HepG2 (cell line): ENCODE results near the gene BICDL2. TPM values are rescaled to one million over a fixed set of nuclear protein-coding genes. Genes with fewer than 3 reads are reported as not detected.

ENCODE experiments used
- AGO2 ChIP-seq: fragments of 200-400 bp; formaldehyde crosslinking; optimal IDR thresholded peaks from 2 replicates; pipeline ENCODE3; 2017; ENCODE audit warnings: mild to moderate bottlenecking, low read depth, low read length, moderate library complexity
- ATM ChIP-seq: fragments of 450-650 bp; IDR thresholded peaks from 2 replicates; pipeline ENCODE4 v1.7.1; 2017; ENCODE audit warnings: mild to moderate bottlenecking, borderline replicate concordance
- BHLHE40 ChIP-seq: IDR thresholded peaks from 2 replicates; pipeline ENCODE4 v1.6.1; 2011; ENCODE audit warnings: low read length, improper control_type of control experiment
- CHCHD3 ChIP-seq: sonication (generic); formaldehyde crosslinking; IDR thresholded peaks from 2 replicates; pipeline ENCODE4 v1.8.0; 2022; ENCODE audit warnings: mild to moderate bottlenecking, missing genetic modification reagents, moderate library complexity
- DR1 ChIP-seq: sonication (generic); formaldehyde crosslinking; IDR thresholded peaks from 2 replicates; pipeline ENCODE4 v1.8.0; 2021; ENCODE audit warnings: mild to moderate bottlenecking, missing genetic modification reagents, inconsistent platforms
- MYC ChIP-seq: sonication (generic); formaldehyde crosslinking; IDR thresholded peaks from 2 replicates; pipeline ENCODE4 v1.9.0; 2021; ENCODE audit warnings: missing genetic modification reagents, borderline replicate concordance
- NPAS2 ChIP-seq: sonication (generic); formaldehyde crosslinking; IDR thresholded peaks from 2 replicates; pipeline ENCODE4 v1.8.0; 2022; ENCODE audit warnings: mild to moderate bottlenecking, missing genetic modification reagents, borderline replicate concordance
- REL ChIP-seq: sonication (generic); formaldehyde crosslinking; conservative IDR thresholded peaks from 2 replicates; pipeline ENCODE4 v1.8.0; 2022; ENCODE audit warnings: mild to moderate bottlenecking, missing genetic modification reagents, moderate library complexity
- REXO4 ChIP-seq: sonication (generic); formaldehyde crosslinking; IDR thresholded peaks from 2 replicates; pipeline ENCODE4 v1.8.0; 2022; ENCODE audit warnings: missing genetic modification reagents, mild to moderate bottlenecking, borderline replicate concordance
- RORA ChIP-seq: sonication (generic); formaldehyde crosslinking; IDR thresholded peaks from 2 replicates; pipeline ENCODE4 v1.5.0; 2020; ENCODE audit warnings: mild to moderate bottlenecking, missing genetic modification reagents, moderate library complexity
- STAG1 ChIP-seq: sonication (generic); formaldehyde crosslinking; IDR thresholded peaks from 2 replicates; pipeline ENCODE4 v1.4.0; 2020; ENCODE audit warnings: missing genetic modification reagents
- TGIF2 ChIP-seq: IDR thresholded peaks from 2 replicates; pipeline ENCODE4 v1.6.1; 2016; ENCODE audit warnings: control low read depth, missing compliant biosample characterization
- TRIM24 ChIP-seq: sonication (generic); formaldehyde crosslinking; IDR thresholded peaks from 2 replicates; pipeline ENCODE4 v1.8.0; 2022; ENCODE audit warnings: mild to moderate bottlenecking, missing genetic modification reagents
- ZBTB21 ChIP-seq: sonication (generic); formaldehyde crosslinking; IDR thresholded peaks from 2 replicates; pipeline ENCODE4 v1.4.0; 2020; ENCODE audit warnings: missing genetic modification reagents
- ZFP36L1 ChIP-seq: sonication (generic); formaldehyde crosslinking; IDR thresholded peaks from 2 replicates; pipeline ENCODE4 v1.8.0; 2022; ENCODE audit warnings: mild to moderate bottlenecking, missing genetic modification reagents, moderate library complexity
- ZFX ChIP-seq: sonication (generic); formaldehyde crosslinking; IDR thresholded peaks from 2 replicates; pipeline ENCODE4 v1.4.0; 2020; ENCODE audit warnings: mild to moderate bottlenecking, low read depth, missing genetic modification reagents, moderate library complexity
- ZNF160 ChIP-seq: sonication (generic); formaldehyde crosslinking; IDR thresholded peaks from 2 replicates; pipeline ENCODE4 v1.8.0; 2022; ENCODE audit warnings: mild to moderate bottlenecking, inconsistent platforms, missing genetic modification reagents
- ZNF20 ChIP-seq: sonication (generic); formaldehyde crosslinking; IDR thresholded peaks from 2 replicates; pipeline ENCODE4 v1.4.0; 2020; ENCODE audit warnings: mild to moderate bottlenecking, moderate library complexity, missing genetic modification reagents
- ZNF224 ChIP-seq: sonication (generic); formaldehyde crosslinking; IDR thresholded peaks from 2 replicates; pipeline ENCODE4 v1.5.0; 2020; ENCODE audit warnings: mild to moderate bottlenecking, missing genetic modification reagents
- ZNF543 ChIP-seq: sonication (generic); formaldehyde crosslinking; IDR thresholded peaks from 2 replicates; pipeline ENCODE4 v1.4.0; 2020; ENCODE audit warnings: mild to moderate bottlenecking, missing genetic modification reagents
- ZNF670 ChIP-seq: sonication (generic); formaldehyde crosslinking; IDR thresholded peaks from 2 replicates; pipeline ENCODE4 v1.8.0; 2022; ENCODE audit warnings: mild to moderate bottlenecking, missing genetic modification reagents, borderline replicate concordance
- ZNF766 ChIP-seq: sonication (generic); formaldehyde crosslinking; IDR thresholded peaks from 2 replicates; pipeline ENCODE4 v1.5.0; 2020; ENCODE audit warnings: missing genetic modification reagents, borderline replicate concordance
- polyA plus RNA-seq, 8 experiments: library from polyadenylated mRNA; depleted of rRNA in 3 of 8; stranded (reverse) in 7 of 8; unstranded in 1 of 8; fragments of >200 nt; fragmentation: Illumina TruSeq in 4 of 8; extraction: Trizol in 4 of 8; gene quantifications; 2 replicates each; pipeline versions ENCODE4 v1.2.1 to v1.2.3, GENCODE V29; 2011 to 2016; ENCODE audit warnings: low read depth in 4 of 8, missing spikeins in 1 of 8, mixed read lengths in 1 of 8; ENCODE audit not compliant: insufficient read depth in 1 of 8
- total RNA-seq, 5 experiments: library from RNA; depleted of rRNA; stranded (reverse); fragments of >200 nt; fragmentation: Illumina TruSeq; extraction: Trizol; gene quantifications; 2 replicates each; pipeline ENCODE4 v1.2.3, GENCODE V29; 2016; ENCODE audit warnings: low read depth in 1 of 5
- TF ChIP-seq, protein P1 (sequence below): sonication (generic); formaldehyde crosslinking; IDR thresholded peaks from 2 replicates; pipeline ENCODE4 v1.5.0; 2020; ENCODE audit warnings: mild to moderate bottlenecking, missing genetic modification reagents, borderline replicate concordance
- TF ChIP-seq, protein P2 (sequence below): sonication (generic); IDR thresholded peaks from 2 replicates; pipeline ENCODE4 v1.6.1; 2016; ENCODE audit warnings: low read depth, borderline replicate concordance
- TF ChIP-seq, protein P3 (sequence below): sonication (generic); formaldehyde crosslinking; IDR thresholded peaks from 2 replicates; pipeline ENCODE4 v1.8.0; 2022; ENCODE audit warnings: mild to moderate bottlenecking, missing genetic modification reagents

The BICDL2 gene
- total and polyA plus RNA-seq, 2 of the 13 experiments (the other 11 are each of a cell fraction or from before 2014, with no cell fraction given): 0.12 TPM; not detected in 1

DNA sequence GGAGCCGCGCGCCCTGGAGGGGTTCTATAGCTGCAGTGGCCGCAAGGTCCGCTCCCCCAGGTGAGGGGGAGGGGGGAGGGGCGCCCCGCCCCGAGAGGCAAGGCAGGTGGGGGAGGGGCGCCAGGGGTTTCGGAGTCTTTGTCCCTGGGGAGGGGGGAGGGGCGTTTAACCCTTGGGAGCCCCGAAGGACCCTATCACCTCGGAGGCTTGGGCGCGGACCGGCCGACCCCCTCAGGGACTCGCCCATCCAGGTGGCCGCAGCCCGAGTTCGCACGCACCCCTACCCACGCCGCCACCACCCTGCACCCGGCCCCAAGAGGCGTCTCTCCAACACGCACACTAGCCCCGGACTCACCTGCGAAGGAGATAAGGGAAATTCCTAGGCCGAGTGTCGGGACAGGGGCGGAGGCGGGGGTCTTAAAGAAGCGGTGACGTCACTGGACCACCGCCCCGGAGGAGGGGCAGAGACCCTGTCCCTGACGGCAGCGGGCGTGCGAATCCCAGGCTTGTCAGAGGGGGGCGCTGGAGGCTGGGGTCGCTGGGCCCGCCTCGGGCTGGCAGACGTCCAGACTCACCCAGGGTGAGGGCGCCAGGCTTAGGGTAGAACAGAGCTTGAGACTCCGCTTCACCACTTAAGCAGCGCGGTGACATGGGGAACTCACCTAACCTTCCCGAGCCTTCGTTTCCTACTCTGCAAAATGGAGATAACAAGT, 18.8 kb downstream of the BICDL2 start, which contains the start of gene CLDN6 (continued):
- TF ChIP-seq ZNF160 (CRISPR knock-in tag) (no peak), ZNF670 (CRISPR knock-in tag) (no peak), DR1 (CRISPR knock-in tag) (no peak), AGO2 (no peak), BHLHE40 (no peak), ZFP36L1 (no peak), TRIM24 (CRISPR knock-in tag) (no peak), ZFX (CRISPR knock-in tag) (no peak; the same call in 1 of the 2 replicates), STAG1 (CRISPR knock-in tag) (peak; percentile 37; the same call in 1 of the 2 replicates), ATM (no peak), ZNF20 (CRISPR knock-in tag) (no peak), MYC (CRISPR knock-in tag) (peak; percentile 25; the same call in 1 of the 2 replicates), CHCHD3 (CRISPR knock-in tag) (no peak), NPAS2 (no peak), TGIF2 (CRISPR knock-in tag) (no peak), ZNF766 (CRISPR knock-in tag) (no peak), RORA (no peak), REL (CRISPR knock-in tag) (no peak), REXO4 (CRISPR knock-in tag) (no peak), ZBTB21 (CRISPR knock-in tag) (no peak), ZNF224 (CRISPR knock-in tag) (no peak), ZNF543 (no peak)
- TF ChIP-seq, protein P1, sequence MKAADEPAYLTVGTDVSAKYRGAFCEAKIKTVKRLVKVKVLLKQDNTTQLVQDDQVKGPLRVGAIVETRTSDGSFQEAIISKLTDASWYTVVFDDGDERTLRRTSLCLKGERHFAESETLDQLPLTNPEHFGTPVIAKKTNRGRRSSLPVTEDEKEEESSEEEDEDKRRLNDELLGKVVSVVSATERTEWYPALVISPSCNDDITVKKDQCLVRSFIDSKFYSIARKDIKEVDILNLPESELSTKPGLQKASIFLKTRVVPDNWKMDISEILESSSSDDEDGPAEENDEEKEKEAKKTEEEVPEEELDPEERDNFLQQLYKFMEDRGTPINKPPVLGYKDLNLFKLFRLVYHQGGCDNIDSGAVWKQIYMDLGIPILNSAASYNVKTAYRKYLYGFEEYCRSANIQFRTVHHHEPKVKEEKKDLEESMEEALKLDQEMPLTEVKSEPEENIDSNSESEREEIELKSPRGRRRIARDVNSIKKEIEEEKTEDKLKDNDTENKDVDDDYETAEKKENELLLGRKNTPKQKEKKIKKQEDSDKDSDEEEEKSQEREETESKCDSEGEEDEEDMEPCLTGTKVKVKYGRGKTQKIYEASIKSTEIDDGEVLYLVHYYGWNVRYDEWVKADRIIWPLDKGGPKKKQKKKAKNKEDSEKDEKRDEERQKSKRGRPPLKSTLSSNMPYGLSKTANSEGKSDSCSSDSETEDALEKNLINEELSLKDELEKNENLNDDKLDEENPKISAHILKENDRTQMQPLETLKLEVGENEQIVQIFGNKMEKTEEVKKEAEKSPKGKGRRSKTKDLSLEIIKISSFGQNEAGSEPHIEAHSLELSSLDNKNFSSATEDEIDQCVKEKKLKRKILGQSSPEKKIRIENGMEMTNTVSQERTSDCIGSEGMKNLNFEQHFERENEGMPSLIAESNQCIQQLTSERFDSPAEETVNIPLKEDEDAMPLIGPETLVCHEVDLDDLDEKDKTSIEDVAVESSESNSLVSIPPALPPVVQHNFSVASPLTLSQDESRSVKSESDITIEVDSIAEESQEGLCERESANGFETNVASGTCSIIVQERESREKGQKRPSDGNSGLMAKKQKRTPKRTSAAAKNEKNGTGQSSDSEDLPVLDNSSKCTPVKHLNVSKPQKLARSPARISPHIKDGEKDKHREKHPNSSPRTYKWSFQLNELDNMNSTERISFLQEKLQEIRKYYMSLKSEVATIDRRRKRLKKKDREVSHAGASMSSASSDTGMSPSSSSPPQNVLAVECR (CRISPR knock-in tag): no peak
- TF ChIP-seq, protein P2, sequence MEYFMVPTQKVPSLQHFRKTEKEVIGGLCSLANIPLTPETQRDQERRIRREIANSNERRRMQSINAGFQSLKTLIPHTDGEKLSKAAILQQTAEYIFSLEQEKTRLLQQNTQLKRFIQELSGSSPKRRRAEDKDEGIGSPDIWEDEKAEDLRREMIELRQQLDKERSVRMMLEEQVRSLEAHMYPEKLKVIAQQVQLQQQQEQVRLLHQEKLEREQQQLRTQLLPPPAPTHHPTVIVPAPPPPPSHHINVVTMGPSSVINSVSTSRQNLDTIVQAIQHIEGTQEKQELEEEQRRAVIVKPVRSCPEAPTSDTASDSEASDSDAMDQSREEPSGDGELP: no peak
- TF ChIP-seq, protein P3, sequence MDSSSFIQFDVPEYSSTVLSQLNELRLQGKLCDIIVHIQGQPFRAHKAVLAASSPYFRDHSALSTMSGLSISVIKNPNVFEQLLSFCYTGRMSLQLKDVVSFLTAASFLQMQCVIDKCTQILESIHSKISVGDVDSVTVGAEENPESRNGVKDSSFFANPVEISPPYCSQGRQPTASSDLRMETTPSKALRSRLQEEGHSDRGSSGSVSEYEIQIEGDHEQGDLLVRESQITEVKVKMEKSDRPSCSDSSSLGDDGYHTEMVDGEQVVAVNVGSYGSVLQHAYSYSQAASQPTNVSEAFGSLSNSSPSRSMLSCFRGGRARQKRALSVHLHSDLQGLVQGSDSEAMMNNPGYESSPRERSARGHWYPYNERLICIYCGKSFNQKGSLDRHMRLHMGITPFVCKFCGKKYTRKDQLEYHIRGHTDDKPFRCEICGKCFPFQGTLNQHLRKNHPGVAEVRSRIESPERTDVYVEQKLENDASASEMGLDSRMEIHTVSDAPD (CRISPR knock-in tag): no peak
